ENCODE results near the gene CNTNAP2.

Gene CNTNAP2

GRCh38 chr7:146443102-146443501 lies 326.5 kb downstream of the CNTNAP2 start:
- no peak for DNase-seq

GRCh38 chr7:146449625-146450024 lies 333.0 kb downstream of the CNTNAP2 start:
- no peak for DNase-seq

- DNase-seq = no peak
Observed at GRCh38 chr7:146455091-146455655, 338.6 kb downstream of the CNTNAP2 start.

- no peak for DNase-seq
Observed at GRCh38 chr7:146479040-146479439, 362.4 kb downstream of the CNTNAP2 start.

GRCh38 chr7:146486519-146486918 lies 369.9 kb downstream of the CNTNAP2 start:
- DNase-seq = no peak

GRCh38 chr7:146492017-146492416 lies 375.4 kb downstream of the CNTNAP2 start:
- no peak for DNase-seq

- no peak for DNase-seq
Observed at GRCh38 chr7:146494952-146495596, 378.5 kb downstream of the CNTNAP2 start.

- no peak for DNase-seq
Observed at GRCh38 chr7:146496657-146497056, 380.1 kb downstream of the CNTNAP2 start.

GRCh38 chr7:146499970-146500369 lies 383.4 kb downstream of the CNTNAP2 start:
- no peak for DNase-seq

- no peak for DNase-seq
Observed at GRCh38 chr7:146503844-146504243, 387.2 kb downstream of the CNTNAP2 start.

GRCh38 chr7:146510088-146510680 lies 393.6 kb downstream of the CNTNAP2 start:
- no peak for DNase-seq

- no peak for DNase-seq
Observed at GRCh38 chr7:146514304-146514703, 397.7 kb downstream of the CNTNAP2 start.

GRCh38 chr7:146528581-146528980 lies 412.0 kb downstream of the CNTNAP2 start:
- DNase-seq = no peak

GRCh38 chr7:146539836-146540235 lies 423.2 kb downstream of the CNTNAP2 start:
- DNase-seq = no peak

GRCh38 chr7:146542101-146542500 lies 425.5 kb downstream of the CNTNAP2 start:
- DNase-seq = no peak

GRCh38 chr7:146544748-146545147 lies 428.1 kb downstream of the CNTNAP2 start:
- DNase-seq = no peak

- no peak for DNase-seq
Observed at GRCh38 chr7:146548816-146549215, 432.2 kb downstream of the CNTNAP2 start.

GRCh38 chr7:146554556-146554955 lies 438.0 kb downstream of the CNTNAP2 start:
- no peak for DNase-seq

- DNase-seq = no peak
Observed at GRCh38 chr7:146557971-146558469, 441.4 kb downstream of the CNTNAP2 start.

GRCh38 chr7:146565872-146566271 lies 449.3 kb downstream of the CNTNAP2 start:
- DNase-seq = no peak

GRCh38 chr7:146575903-146576302 lies 459.3 kb downstream of the CNTNAP2 start:
- DNase-seq = no peak

GRCh38 chr7:146591976-146592375 lies 475.4 kb downstream of the CNTNAP2 start:
- no peak for DNase-seq

- DNase-seq = no peak
Observed at GRCh38 chr7:146606628-146607027, 490.0 kb downstream of the CNTNAP2 start.

GRCh38 chr7:146619641-146620040 lies 503.0 kb downstream of the CNTNAP2 start:
- DNase-seq = no peak

Measured in right hindlimb (tissue), 1 donor.